Erythroblast (primary cell): Measurements from ENCODE around the gene HIF3A.

Experiments
- GATA1 ChIP-seq: IDR thresholded peaks from 2 replicates; pipeline ENCODE4 v1.6.1; 2011; ENCODE audit warnings: low read depth, mild to moderate bottlenecking, control low read depth, low read length, moderate library complexity
- POLR2A ChIP-seq: IDR thresholded peaks from 2 replicates; pipeline ENCODE4 v1.6.1; 2011; ENCODE audit warnings: mild to moderate bottlenecking, low read length

GRCh38 chr19:46391296-46392251 lies 94.7 kb downstream of the HIF3A start:
- no peak for TF ChIP-seq POLR2A
- no peak for TF ChIP-seq GATA1
